AG10803 (cell line): ENCODE measurements around the gene TSC22D1.
"Not testable (repeated sequence)": the region's sequence is repeated elsewhere in the genome, so short reads cannot be mapped to it uniquely, and the experiment has no call there.

Source experiments
- DNase-seq: peaks from one replicate; pipeline ENCODE4 v3.0.0; 2010; ENCODE audit warnings: low read depth
- H3K4me3 ChIP-seq: 2 replicates; pipeline ENCODE4 v1.5.1; 2011; ENCODE audit warnings: mild to moderate bottlenecking, low read length, control low read depth
- CTCF ChIP-seq: conservative IDR thresholded peaks from 2 replicates; pipeline ENCODE4 v1.5.1; 2011; ENCODE audit warnings: mild to moderate bottlenecking, low read length, control low read depth, inconsistent platforms

Gene TSC22D1

GRCh38 chr13:44573790-44574465 lies 2.2 kb downstream of the TSC22D1 start:
- peak; percentile 59 for TF ChIP-seq CTCF
- peak; percentile 67 for DNase-seq
- peak overlapping the region; percentile 77 for H3K4me3 ChIP-seq

- no peak for TF ChIP-seq CTCF
- H3K4me3 ChIP-seq: peak overlapping the region; percentile 77
- no peak for DNase-seq
Measured at GRCh38 chr13:44573071-44573470, 3.1 kb downstream of the TSC22D1 start.

- DNase-seq: no peak
- TF ChIP-seq CTCF: no peak
- H3K4me3 ChIP-seq: no peak overlapping the region
Measured at GRCh38 chr13:44566601-44567000, 9.5 kb downstream of the TSC22D1 start.

GRCh38 chr13:44565881-44566280 lies 10.2 kb downstream of the TSC22D1 start:
- TF ChIP-seq CTCF: no peak
- peak; percentile 33 for DNase-seq
- no peak overlapping the region for H3K4me3 ChIP-seq

- no peak overlapping the region for H3K4me3 ChIP-seq
- no peak for TF ChIP-seq CTCF
- DNase-seq: no peak
Measured at GRCh38 chr13:44564936-44565335, 11.2 kb downstream of the TSC22D1 start.

- not testable (repeated sequence) for DNase-seq, H3K4me3 ChIP-seq
Measured at GRCh38 chr13:44562853-44563252, 13.3 kb downstream of the TSC22D1 start.

GRCh38 chr13:44561351-44561750 lies 14.8 kb downstream of the TSC22D1 start:
- no peak overlapping the region for H3K4me3 ChIP-seq
- no peak for DNase-seq
- no peak for TF ChIP-seq CTCF

GRCh38 chr13:44557986-44558385 lies 18.1 kb downstream of the TSC22D1 start:
- no peak overlapping the region for H3K4me3 ChIP-seq
- no peak for TF ChIP-seq CTCF
- DNase-seq: no peak
